GM18507 (cell line): Measurements from ENCODE around the gene SPAAR.
A peak's percentile ranks its signal among the peaks of the same experiment; 100 is the strongest.
"Not testable (repeated sequence)": the region's sequence is repeated elsewhere in the genome, so short reads cannot be mapped to it uniquely, and the experiment has no call there.

Experiments used
- DNase-seq: peaks from one replicate; pipeline ENCODE4 v3.0.0; 2011; ENCODE audit warnings: low read depth; ENCODE audit not compliant: insufficient read length; ENCODE audit errors: extremely low spot score
- FAIRE-seq: peaks from 2 replicates; lab custom pipeline; 2011; peaks lifted over from hg19 to GRCh38; lab: Jason Lieb, UNC

The SPAAR gene

GRCh38 chr9:35899021-35899420 lies 10.3 kb upstream of the SPAAR start:
- no peak for FAIRE-seq
- DNase-seq: no peak

GRCh38 chr9:35903049-35903448 lies 6.2 kb upstream of the SPAAR start:
- DNase-seq: peak; percentile 40
- FAIRE-seq: peak; percentile 90

GRCh38 chr9:35904338-35904737 lies 5.0 kb upstream of the SPAAR start:
- no peak for FAIRE-seq
- DNase-seq: no peak

GRCh38 chr9:35905051-35905781 lies 4.1 kb upstream of the SPAAR start:
- DNase-seq (no peak), FAIRE-seq (no peak)

GRCh38 chr9:35905912-35906679 lies 3.2 kb upstream of the SPAAR start, which contains the start of gene HRCT1:
Gene HRCT1, plus strand, starts transcription at chr9:35906202. Its CDS starts 86 bp downstream, at chr9:35906288.
- FAIRE-seq: no peak

GRCh38 chr9:35906923-35907699 lies 2.2 kb upstream of the SPAAR start:
- FAIRE-seq (no peak), DNase-seq (no peak)

More at GRCh38 chr9:35905912-35906679, 3.2 kb upstream of the SPAAR start, which contains the start of gene HRCT1:
- no peak for DNase-seq

GRCh38 chr9:35907711-35908503 lies 1.4 kb upstream of the SPAAR start:
- DNase-seq (no peak), FAIRE-seq (no peak)

GRCh38 chr9:35908504-35909125 lies 675 bp upstream of the SPAAR start:
- FAIRE-seq (no peak), DNase-seq (no peak)

GRCh38 chr9:35909687-35910612 lies 660 bp downstream of the SPAAR start:
- FAIRE-seq: no peak
- no peak for DNase-seq

GRCh38 chr9:35910613-35911359 lies 1.5 kb downstream of the SPAAR start:
- FAIRE-seq (no peak), DNase-seq (no peak)

- DNase-seq (no peak), FAIRE-seq (no peak)
Measured at GRCh38 chr9:35911690-35912089, 2.4 kb downstream of the SPAAR start.

- no peak for FAIRE-seq
- no peak for DNase-seq
Measured at GRCh38 chr9:35912791-35913400, 3.6 kb downstream of the SPAAR start.

GRCh38 chr9:35913429-35913828 lies 4.1 kb downstream of the SPAAR start:
- not testable (repeated sequence) for DNase-seq, FAIRE-seq

GRCh38 chr9:35914301-35914807 lies 5.1 kb downstream of the SPAAR start:
- no peak for DNase-seq
- FAIRE-seq: peak; percentile 84

- DNase-seq: no peak
- no peak for FAIRE-seq
Measured at GRCh38 chr9:35915681-35916294, 6.5 kb downstream of the SPAAR start.

GRCh38 chr9:35917261-35917660 lies 8.0 kb downstream of the SPAAR start:
- FAIRE-seq (no peak), DNase-seq (no peak)
